AG09319 (cell line): ENCODE results near the gene MAMLD1.

Experiments used
- DNase-seq: peaks from one replicate; pipeline ENCODE4 v3.0.0-alpha.2; 2010; ENCODE audit warnings: low read depth; ENCODE audit errors: extremely low read depth
- CTCF ChIP-seq: IDR thresholded peaks from 2 replicates; pipeline ENCODE4 v1.5.1; 2011; ENCODE audit warnings: low read depth, mild to moderate bottlenecking, inconsistent platforms, low read length, moderate library complexity

The MAMLD1 gene

GRCh38 chrX:150536455-150537116 is 173.5 kb downstream of the MAMLD1 start:
- no peak; the same call in 1 of the 2 replicates for TF ChIP-seq CTCF
- no peak for DNase-seq

GRCh38 chrX:150537851-150538250 is 174.7 kb downstream of the MAMLD1 start:
- TF ChIP-seq CTCF, result no peak
- DNase-seq, result no peak

GRCh38 chrX:150540965-150541364 is 177.8 kb downstream of the MAMLD1 start:
- DNase-seq, result no peak
- TF ChIP-seq CTCF, result no peak

- DNase-seq, result no peak
- no peak for TF ChIP-seq CTCF
These were observed 179.7 kb downstream of the MAMLD1 start for GRCh38 chrX:150542846-150543229.

GRCh38 chrX:150543230-150544155 is 180.4 kb downstream of the MAMLD1 start:
- no peak for DNase-seq
- TF ChIP-seq CTCF, result no peak

- no peak for DNase-seq
- no peak for TF ChIP-seq CTCF
These were observed 181.2 kb downstream of the MAMLD1 start for GRCh38 chrX:150544222-150544787.
